PFSK-1 (cell line): ENCODE measurements around the gene LILRB1.

Experiments used
- FOXP2 ChIP-seq: optimal IDR thresholded peaks from 2 replicates; pipeline ENCODE3; 2011; ENCODE audit warnings: borderline replicate concordance, control low read depth, inconsistent platforms; ENCODE audit not compliant: insufficient read depth; ENCODE audit errors: extremely low read length, extremely low read depth
- POLR2AphosphoS5 ChIP-seq: IDR thresholded peaks from 2 replicates; pipeline ENCODE4 v1.6.1; 2012; ENCODE audit warnings: low read depth, mild to moderate bottlenecking, control low read depth, low read length, moderate library complexity
- SIN3A ChIP-seq: IDR thresholded peaks from 2 replicates; pipeline ENCODE4 v1.6.1; 2012; ENCODE audit warnings: mild to moderate bottlenecking, low read length, moderate library complexity, borderline replicate concordance; ENCODE audit not compliant: insufficient read depth
- TAF1 ChIP-seq: IDR thresholded peaks from 2 replicates; pipeline ENCODE4 v1.6.1; 2012; ENCODE audit warnings: low read length, control low read depth, borderline replicate concordance; ENCODE audit not compliant: insufficient read depth
- TF ChIP-seq, protein P1 (sequence below), 2 experiments: IDR thresholded peaks; 2 replicates each; pipeline versions ENCODE4 v1.6.1 to v1.8.0; 2011 to 2012; ENCODE audit warnings: low read depth in 2 of 2, low read length in 2 of 2, control low read depth in 1 of 2, inconsistent platforms in 1 of 2, mild to moderate bottlenecking in 1 of 2, moderate library complexity in 1 of 2; ENCODE audit not compliant: insufficient read depth in 1 of 2

Gene LILRB1

DNA sequence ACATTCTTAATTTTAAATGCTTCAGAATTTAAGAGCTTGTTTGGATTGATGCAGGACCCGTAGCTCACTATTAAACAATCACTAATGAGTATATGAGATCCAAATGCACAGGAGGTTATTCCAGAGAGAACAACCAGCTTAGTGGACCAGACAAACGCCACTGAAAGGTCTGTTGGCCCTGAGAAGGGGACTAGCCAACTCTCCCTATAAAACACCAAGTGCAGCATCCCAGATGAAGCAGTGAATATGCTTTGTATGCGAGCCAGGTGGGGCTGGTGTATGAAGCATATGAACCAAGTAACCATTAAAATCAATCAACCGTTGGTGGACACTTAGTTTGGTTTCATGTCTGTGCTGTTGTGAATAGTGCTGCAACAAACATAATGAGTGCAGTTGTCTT, 9.8 kb upstream of the LILRB1 start:
- TF ChIP-seq, protein P1, sequence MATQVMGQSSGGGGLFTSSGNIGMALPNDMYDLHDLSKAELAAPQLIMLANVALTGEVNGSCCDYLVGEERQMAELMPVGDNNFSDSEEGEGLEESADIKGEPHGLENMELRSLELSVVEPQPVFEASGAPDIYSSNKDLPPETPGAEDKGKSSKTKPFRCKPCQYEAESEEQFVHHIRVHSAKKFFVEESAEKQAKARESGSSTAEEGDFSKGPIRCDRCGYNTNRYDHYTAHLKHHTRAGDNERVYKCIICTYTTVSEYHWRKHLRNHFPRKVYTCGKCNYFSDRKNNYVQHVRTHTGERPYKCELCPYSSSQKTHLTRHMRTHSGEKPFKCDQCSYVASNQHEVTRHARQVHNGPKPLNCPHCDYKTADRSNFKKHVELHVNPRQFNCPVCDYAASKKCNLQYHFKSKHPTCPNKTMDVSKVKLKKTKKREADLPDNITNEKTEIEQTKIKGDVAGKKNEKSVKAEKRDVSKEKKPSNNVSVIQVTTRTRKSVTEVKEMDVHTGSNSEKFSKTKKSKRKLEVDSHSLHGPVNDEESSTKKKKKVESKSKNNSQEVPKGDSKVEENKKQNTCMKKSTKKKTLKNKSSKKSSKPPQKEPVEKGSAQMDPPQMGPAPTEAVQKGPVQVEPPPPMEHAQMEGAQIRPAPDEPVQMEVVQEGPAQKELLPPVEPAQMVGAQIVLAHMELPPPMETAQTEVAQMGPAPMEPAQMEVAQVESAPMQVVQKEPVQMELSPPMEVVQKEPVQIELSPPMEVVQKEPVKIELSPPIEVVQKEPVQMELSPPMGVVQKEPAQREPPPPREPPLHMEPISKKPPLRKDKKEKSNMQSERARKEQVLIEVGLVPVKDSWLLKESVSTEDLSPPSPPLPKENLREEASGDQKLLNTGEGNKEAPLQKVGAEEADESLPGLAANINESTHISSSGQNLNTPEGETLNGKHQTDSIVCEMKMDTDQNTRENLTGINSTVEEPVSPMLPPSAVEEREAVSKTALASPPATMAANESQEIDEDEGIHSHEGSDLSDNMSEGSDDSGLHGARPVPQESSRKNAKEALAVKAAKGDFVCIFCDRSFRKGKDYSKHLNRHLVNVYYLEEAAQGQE (IDR thresholded peaks at IDR 0.05; ENCODE audit: insufficient read depth in 1 of 2, low read depth in 2 of 2, low read length in 2 of 2): no peak
- no peak for TF ChIP-seq TAF1
- no peak for TF ChIP-seq POLR2AphosphoS5
- TF ChIP-seq FOXP2: no peak
- TF ChIP-seq SIN3A: no peak

DNA sequence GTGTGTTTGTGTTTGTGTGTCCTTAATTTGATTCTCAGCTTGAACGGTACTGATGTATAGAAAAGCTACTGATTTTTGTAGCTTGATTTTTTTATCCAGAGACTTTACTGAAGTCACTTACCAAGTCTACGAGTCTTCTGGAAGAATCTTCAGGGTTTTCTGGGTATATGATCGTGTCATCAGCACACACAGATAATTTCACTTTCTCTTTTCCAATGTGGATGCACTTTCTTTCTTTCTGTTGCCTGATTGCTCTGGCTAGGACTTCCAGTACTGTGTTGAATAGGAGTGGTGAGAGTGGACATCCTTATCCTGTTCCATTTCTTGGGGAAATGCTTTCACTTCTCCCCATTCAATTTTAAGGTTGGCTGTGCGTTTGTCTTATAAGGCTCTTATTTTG, 7.9 kb upstream of the LILRB1 start:
- TF ChIP-seq FOXP2 (no peak), TAF1 (no peak), SIN3A (no peak), POLR2AphosphoS5 (no peak)
- TF ChIP-seq, protein P1 (IDR thresholded peaks at IDR 0.05; ENCODE audit: insufficient read depth in 1 of 2, low read depth in 2 of 2, low read length in 2 of 2): no peak

DNA sequence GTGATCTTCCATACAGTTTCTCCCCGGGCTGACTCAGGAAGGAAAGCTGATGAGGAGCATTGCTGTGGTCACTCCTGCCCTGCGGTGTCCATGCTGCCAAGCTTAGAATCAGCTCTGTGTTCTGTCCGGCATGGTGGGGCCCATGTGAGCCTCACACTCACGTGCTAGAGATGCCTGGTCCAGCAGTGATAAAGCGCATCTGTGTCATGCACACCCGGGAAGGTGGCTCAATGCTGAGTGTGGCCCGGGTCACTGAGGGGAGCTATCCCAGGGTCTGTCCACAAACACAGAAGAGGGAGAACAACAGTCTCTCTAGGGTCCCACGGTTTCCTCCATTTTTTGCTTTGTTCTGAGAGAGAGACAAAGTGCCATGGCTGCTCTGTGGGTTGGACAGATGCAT, 3.5 kb upstream of the LILRB1 start:
- TF ChIP-seq FOXP2: no peak
- TF ChIP-seq TAF1: no peak
- TF ChIP-seq POLR2AphosphoS5: no peak
- no peak for TF ChIP-seq SIN3A

DNA sequence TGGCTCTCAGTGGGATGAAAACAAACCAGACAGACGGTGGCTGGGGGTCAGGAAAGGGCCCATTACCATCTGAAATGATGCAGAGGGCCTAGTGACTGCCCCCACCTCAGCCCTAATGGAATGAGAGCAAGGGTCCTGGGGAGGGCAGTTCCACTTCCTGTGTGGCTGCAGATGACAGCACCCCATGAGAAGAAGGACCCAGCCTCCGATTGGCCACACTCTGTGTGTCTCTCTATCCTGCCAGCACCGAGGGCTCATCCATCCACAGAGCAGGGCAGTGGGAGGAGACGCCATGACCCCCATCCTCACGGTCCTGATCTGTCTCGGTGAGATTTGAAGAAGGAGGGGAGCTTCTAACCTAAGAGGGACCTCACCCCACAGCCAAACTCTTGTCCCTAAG, 498 bp downstream of the LILRB1 start:
- TF ChIP-seq FOXP2 (no peak), POLR2AphosphoS5 (no peak), SIN3A (no peak), TAF1 (no peak)
- TF ChIP-seq, protein P1 (IDR thresholded peaks at IDR 0.05; ENCODE audit: insufficient read depth in 1 of 2, low read depth in 2 of 2, low read length in 2 of 2): no peak

DNA sequence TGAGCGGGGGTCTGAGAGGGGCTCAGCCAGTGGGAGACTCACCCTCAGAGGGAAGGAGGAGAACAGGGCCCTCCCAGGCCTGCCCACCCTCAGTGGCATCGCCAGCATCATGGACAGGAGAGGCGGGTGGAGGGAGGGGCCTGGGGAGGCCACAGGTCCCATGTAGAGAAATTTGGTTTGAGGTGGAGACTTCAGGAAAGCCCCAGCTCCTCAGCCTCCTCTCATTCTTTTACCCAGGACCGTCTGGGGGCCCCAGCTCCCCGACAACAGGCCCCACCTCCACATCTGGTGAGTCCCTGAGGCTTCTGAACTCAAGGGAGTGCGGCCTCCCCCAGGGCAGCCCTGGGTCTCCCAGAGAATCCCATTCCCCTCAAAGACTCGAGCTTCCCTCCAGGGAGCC, 3.1 kb downstream of the LILRB1 start:
- TF ChIP-seq, protein P1 (IDR thresholded peaks at IDR 0.05; ENCODE audit: insufficient read depth in 1 of 2, low read depth in 2 of 2, low read length in 2 of 2): no peak
- no peak for TF ChIP-seq TAF1
- TF ChIP-seq POLR2AphosphoS5: no peak
- no peak for TF ChIP-seq FOXP2
- no peak for TF ChIP-seq SIN3A
